ENCODE results near the gene MPHOSPH9. TPM values are rescaled to one million over a fixed set of nuclear protein-coding genes. Genes with fewer than 3 reads are reported as not detected.
A peak's percentile ranks its signal among the peaks of the same experiment; 100 is the strongest.

Gene MPHOSPH9
- total RNA-seq, 4 donors from 2014 or later, result 21.3 to 124 (median 75.1) TPM

DNA sequence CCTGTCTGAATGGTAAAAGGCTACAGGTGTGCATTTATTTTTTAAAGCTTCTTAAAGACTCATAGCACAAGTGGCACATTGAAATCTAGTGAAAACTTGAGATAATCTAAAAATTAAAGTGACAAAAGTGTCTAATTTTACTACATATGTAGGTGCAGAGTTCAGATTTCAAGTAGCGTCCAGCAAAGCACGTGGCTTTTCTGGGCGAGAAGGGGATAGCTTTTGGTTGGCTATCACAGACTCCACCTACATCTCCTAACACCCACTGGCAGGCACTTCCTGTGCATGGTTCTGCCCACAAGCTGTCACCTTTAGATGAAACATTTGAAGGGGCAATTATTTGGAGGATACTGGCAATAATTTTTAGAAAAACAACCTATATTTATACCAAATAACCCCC, 80.1 kb downstream of the MPHOSPH9 start:
- Histone ChIP-seq H3K4me1 (no peaks in the 10 kb centered on the region), H3K27ac (no peak overlapping the region), H3K9me3 (no peaks in the 10 kb centered on the region), H3K4me3 (no peak overlapping the region), H3K36me3 (no peaks in the 10 kb centered on the region), H3K27me3 (no peaks in the 10 kb centered on the region)
- DNase-seq, result no peak
- intact Hi-C loops (cut with DNase I; ENCODE audit: low total_unique reads), result loop anchor here (5.0 kb wide), 1 partner anchor 106 kb away; no protein-coding TSS in a partner anchor
- TF ChIP-seq, protein P1, sequence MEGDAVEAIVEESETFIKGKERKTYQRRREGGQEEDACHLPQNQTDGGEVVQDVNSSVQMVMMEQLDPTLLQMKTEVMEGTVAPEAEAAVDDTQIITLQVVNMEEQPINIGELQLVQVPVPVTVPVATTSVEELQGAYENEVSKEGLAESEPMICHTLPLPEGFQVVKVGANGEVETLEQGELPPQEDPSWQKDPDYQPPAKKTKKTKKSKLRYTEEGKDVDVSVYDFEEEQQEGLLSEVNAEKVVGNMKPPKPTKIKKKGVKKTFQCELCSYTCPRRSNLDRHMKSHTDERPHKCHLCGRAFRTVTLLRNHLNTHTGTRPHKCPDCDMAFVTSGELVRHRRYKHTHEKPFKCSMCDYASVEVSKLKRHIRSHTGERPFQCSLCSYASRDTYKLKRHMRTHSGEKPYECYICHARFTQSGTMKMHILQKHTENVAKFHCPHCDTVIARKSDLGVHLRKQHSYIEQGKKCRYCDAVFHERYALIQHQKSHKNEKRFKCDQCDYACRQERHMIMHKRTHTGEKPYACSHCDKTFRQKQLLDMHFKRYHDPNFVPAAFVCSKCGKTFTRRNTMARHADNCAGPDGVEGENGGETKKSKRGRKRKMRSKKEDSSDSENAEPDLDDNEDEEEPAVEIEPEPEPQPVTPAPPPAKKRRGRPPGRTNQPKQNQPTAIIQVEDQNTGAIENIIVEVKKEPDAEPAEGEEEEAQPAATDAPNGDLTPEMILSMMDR (IDR thresholded peaks at IDR 0.05), result no peak
- TF ChIP-seq POLR2A (IDR thresholded peaks at IDR 0.05), result no peak

DNA sequence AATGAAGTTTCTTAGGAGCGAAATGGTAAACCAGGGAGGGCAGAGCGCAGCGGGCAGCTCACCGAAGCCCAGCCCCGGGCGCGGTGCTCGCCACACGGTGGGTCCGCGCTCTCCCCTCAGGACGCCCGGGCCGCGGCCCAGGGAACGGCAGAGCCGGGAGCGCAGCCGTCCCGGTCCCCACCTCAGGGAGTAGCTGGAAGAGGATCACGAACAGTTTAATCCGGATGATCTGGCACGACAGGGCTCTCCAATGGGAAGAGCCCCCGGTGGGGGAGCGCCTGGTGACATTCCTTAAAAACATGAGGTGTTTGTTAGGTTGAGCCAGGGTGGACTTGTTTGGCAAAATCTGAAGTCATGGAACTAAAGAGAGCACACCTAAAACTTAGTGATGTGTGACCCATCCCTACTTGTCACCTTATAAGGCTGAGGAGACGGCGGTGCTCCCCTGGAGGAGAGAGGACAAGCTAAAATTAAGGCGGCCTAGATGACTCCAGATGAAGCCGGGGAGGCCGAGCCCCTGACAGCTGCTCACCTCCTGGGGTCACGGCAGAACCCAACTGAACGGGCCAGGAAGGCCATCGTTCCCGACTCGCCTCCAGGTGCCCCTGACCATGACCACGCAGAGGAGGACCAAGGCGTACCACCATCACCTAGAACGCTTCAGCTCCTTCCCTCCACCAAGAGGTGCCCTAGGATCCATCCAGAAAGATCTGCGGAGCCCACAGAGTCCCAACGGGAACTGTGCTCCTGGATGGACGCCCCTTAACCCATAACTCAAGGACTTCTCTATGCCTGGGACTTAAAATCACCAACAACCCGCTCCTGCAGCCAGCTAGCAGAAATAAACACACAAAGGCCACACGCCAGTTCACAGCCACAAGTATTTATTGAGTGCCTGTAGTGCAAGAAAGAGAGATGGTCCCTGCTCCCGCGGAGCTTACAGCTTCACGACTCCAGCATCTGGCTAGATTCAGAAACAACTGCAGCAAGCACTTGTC, 81.2 kb downstream of the MPHOSPH9 start:
- Histone ChIP-seq H3K9me3 (no peaks in the 10 kb centered on the region), H3K4me1 (no peaks in the 10 kb centered on the region), H3K27me3 (no peaks in the 10 kb centered on the region), H3K4me3 (peak overlapping the region; percentile 41 to 92), H3K27ac (peak overlapping the region; percentile 88 to 98), H3K36me3 (no peaks in the 10 kb centered on the region)
- peak in 1 of 2 donors; percentile 27 for DNase-seq
- TF ChIP-seq, protein P1 (IDR thresholded peaks at IDR 0.05), result no peak
- TF ChIP-seq POLR2A (IDR thresholded peaks at IDR 0.05), result no peak
- intact Hi-C loops (cut with DNase I; ENCODE audit: low total_unique reads), result loop anchor here (5.0 kb wide), 1 partner anchor 104 kb away; no protein-coding TSS in a partner anchor

DNA sequence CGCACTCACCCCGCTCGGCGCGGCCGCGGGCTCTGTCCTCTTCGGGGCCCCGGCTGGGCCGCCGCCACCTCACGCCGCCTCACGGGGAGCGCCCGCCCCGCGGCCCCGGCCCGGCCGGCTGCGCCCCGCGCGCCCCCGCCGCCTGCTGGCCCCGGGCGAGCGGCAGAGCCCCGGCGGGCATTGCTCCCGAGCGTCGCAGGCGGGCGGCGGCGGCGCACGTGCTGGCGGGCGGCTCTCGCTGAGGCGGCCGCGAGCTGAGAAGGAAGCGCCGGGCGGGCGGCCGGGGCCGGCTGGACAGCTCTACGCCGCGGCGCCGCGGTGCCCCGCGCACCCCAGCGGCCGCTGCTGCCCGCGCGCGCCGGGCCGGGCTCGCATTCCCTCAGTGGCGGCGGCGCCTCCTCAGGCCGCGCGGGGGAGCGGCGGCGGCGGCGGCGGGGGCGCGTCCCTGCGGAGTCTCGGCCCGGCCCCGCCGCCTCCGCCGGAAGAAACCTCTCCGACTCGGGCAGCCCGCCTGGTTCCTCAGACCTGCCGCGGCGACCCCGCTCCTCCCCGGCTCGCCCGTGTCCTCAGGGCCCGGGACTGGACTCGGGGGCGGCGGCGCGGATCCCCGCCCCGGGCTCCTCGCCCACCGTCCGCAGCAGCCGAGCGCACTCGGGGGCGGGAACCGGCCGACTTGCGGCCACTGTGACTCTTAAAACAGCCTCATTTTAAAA, 82.0 kb downstream of the MPHOSPH9 start, which contains the start of gene PITPNM2:
TSS of gene PITPNM2 (minus strand) at position 347 of the 713 bp plus-strand sequence. CDS start 116,500 bp downstream, outside the sequence.
- Histone ChIP-seq H3K27me3 (no peaks in the 10 kb centered on the region), H3K4me1 (no peaks in the 10 kb centered on the region), H3K4me3 (peak within 1 kb of the TSS; percentile 75 to 92), H3K27ac (peak within 1 kb of the TSS; percentile 88 to 98), H3K36me3 (no peaks in the 10 kb centered on the region), H3K9me3 (no peaks in the 10 kb centered on the region)
- peak; percentile 45 to 71 for DNase-seq
- TF ChIP-seq, protein P1 (IDR thresholded peaks at IDR 0.05), result peak in 3 of 4 experiments; percentile 33 to 85 (median 73)
- peak in 1 of 2 donors; percentile 20 for TF ChIP-seq POLR2A (IDR thresholded peaks at IDR 0.05)
- intact Hi-C loops (cut with DNase I; ENCODE audit: low total_unique reads), result loop anchor here (5.0 kb wide), 1 partner anchor 104 kb away; no protein-coding TSS in a partner anchor

DNA sequence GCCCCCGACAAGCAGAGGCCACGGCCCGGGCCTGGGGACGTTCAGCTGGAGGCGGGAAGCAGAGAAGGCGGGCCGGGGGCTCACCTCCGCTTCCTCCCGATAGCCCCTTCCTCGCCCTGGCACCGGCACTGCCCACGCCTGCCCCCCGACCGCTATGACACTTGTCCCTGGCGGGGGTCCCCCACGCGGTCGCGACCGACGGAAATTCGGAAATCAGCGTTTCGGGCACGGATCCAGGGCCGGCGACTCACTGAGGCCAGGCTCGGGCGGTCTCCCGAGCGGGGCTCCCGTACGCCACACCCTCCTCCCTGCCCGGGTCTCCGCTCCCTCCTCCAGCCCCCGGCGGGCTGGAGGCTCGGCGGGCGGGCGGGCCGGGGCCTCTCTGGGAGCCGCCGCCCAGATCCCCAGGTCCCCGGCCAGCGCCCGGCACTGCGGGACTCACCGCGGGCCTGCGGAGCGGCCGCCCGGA, 82.6 kb downstream of the MPHOSPH9 start:
- H3K4me1 ChIP-seq, result no peaks in the 10 kb centered on the region
- peak overlapping the region; percentile 75 to 92 for H3K4me3 ChIP-seq
- DNase-seq, result peak; percentile 43 to 63
- peak overlapping the region; percentile 88 to 98 for H3K27ac ChIP-seq
- no peaks in the 10 kb centered on the region for H3K9me3 ChIP-seq
- no peaks in the 10 kb centered on the region for H3K36me3 ChIP-seq
- H3K27me3 ChIP-seq, result no peaks in the 10 kb centered on the region
- intact Hi-C loops (cut with DNase I; ENCODE audit: low total_unique reads), result loop anchor here (5.0 kb wide), 1 partner anchor 103 kb away; no protein-coding TSS in a partner anchor
- TF ChIP-seq, protein P1 (IDR thresholded peaks at IDR 0.05), result no peak
- no peak for TF ChIP-seq POLR2A (IDR thresholded peaks at IDR 0.05)

All from uterus (tissue), 4 donors.